Hepatic stellate cell (primary cell): ENCODE results near the gene TRIM2.
"Not testable (repeated sequence)": the region's sequence is repeated elsewhere in the genome, so short reads cannot be mapped to it uniquely, and the experiment has no call there.

Experiments
- DNase-seq: peaks from one replicate; pipeline ENCODE4 v3.0.0; 2011; ENCODE audit warnings: low spot score

TRIM2 gene

GRCh38 chr4:153189016-153189801 is 15.0 kb upstream of the TRIM2 start:
- no peak for DNase-seq

- no peak for DNase-seq
These were observed 12.4 kb upstream of the TRIM2 start for GRCh38 chr4:153191795-153192363.

- no peak for DNase-seq
These were observed 6.9 kb upstream of the TRIM2 start for GRCh38 chr4:153197301-153197700.

- DNase-seq: no peak
These were observed 5.5 kb upstream of the TRIM2 start for GRCh38 chr4:153198719-153199118.

- not testable (repeated sequence) for DNase-seq
These were observed 497 bp upstream of the TRIM2 start for GRCh38 chr4:153203746-153204145.

- DNase-seq: no peak
These were observed 745 bp downstream of the TRIM2 start for GRCh38 chr4:153204728-153205648.

GRCh38 chr4:153205757-153206156 is 1.5 kb downstream of the TRIM2 start:
- no peak for DNase-seq

GRCh38 chr4:153206534-153206933 is 2.3 kb downstream of the TRIM2 start:
- no peak for DNase-seq

GRCh38 chr4:153207027-153207426 is 2.8 kb downstream of the TRIM2 start:
- no peak for DNase-seq

GRCh38 chr4:153207567-153207966 is 3.3 kb downstream of the TRIM2 start:
- DNase-seq: peak; percentile 59

- no peak for DNase-seq
These were observed 5.2 kb downstream of the TRIM2 start for GRCh38 chr4:153209410-153209809.

- DNase-seq: no peak
These were observed 6.5 kb downstream of the TRIM2 start for GRCh38 chr4:153210727-153211126.

- DNase-seq: no peak
These were observed 7.9 kb downstream of the TRIM2 start for GRCh38 chr4:153211986-153212728.

- no peak for DNase-seq
These were observed 8.5 kb downstream of the TRIM2 start for GRCh38 chr4:153212736-153213135.

- no peak for DNase-seq
These were observed 11.7 kb downstream of the TRIM2 start for GRCh38 chr4:153215921-153216320.

- no peak for DNase-seq
These were observed 12.3 kb downstream of the TRIM2 start for GRCh38 chr4:153216546-153216945.

GRCh38 chr4:153217440-153217839 is 13.2 kb downstream of the TRIM2 start:
- no peak for DNase-seq

GRCh38 chr4:153218961-153219360 is 14.7 kb downstream of the TRIM2 start:
- no peak for DNase-seq

GRCh38 chr4:153220682-153221395 is 16.6 kb downstream of the TRIM2 start:
- DNase-seq: no peak

GRCh38 chr4:153221783-153222706 is 17.8 kb downstream of the TRIM2 start:
- peak; percentile 88 for DNase-seq
